Duodenal mucosa (tissue), 2 donors: ENCODE data around the gene KIF5C.
"Not testable (repeated sequence)": the region's sequence is repeated elsewhere in the genome, so short reads cannot be mapped to it uniquely, and the experiment has no call there.

Source experiments
- H3K27ac ChIP-seq: one replicate; pipeline ENCODE4 v1.7.0; 2013; ENCODE audit warnings: low read depth, low read length
- H3K27me3 ChIP-seq, 2 donors: one replicate each; pipeline ENCODE4 v1.7.0; 2013; ENCODE audit warnings: low read length in 2 of 2, control low read depth in 1 of 2; ENCODE audit not compliant: insufficient read depth in 2 of 2, control insufficient read depth in 1 of 2
- H3K36me3 ChIP-seq, 2 donors: one replicate each; pipeline ENCODE4 v1.7.0; 2013; ENCODE audit warnings: low read length in 2 of 2, control low read depth in 1 of 2; ENCODE audit not compliant: insufficient read depth in 2 of 2, control insufficient read depth in 1 of 2
- H3K4me1 ChIP-seq, 2 donors: one replicate each; pipeline ENCODE4 v1.7.0; 2013; ENCODE audit warnings: low read length in 2 of 2, control low read depth in 1 of 2; ENCODE audit not compliant: insufficient read depth in 2 of 2, control insufficient read depth in 1 of 2
- H3K4me3 ChIP-seq, 2 donors: one replicate each; pipeline ENCODE4 v1.7.0; 2013; ENCODE audit warnings: low read length in 2 of 2, low read depth in 1 of 2
- H3K9ac ChIP-seq, 2 donors: one replicate each; pipeline ENCODE4 v1.7.0; 2013; ENCODE audit warnings: low read length in 2 of 2, low read depth in 1 of 2
- H3K9me3 ChIP-seq, 2 donors: one replicate each; pipeline ENCODE4 v1.7.0; 2013; ENCODE audit warnings: low read length in 2 of 2, control low read depth in 1 of 2; ENCODE audit not compliant: control insufficient read depth in 1 of 2

KIF5C gene

DNA sequence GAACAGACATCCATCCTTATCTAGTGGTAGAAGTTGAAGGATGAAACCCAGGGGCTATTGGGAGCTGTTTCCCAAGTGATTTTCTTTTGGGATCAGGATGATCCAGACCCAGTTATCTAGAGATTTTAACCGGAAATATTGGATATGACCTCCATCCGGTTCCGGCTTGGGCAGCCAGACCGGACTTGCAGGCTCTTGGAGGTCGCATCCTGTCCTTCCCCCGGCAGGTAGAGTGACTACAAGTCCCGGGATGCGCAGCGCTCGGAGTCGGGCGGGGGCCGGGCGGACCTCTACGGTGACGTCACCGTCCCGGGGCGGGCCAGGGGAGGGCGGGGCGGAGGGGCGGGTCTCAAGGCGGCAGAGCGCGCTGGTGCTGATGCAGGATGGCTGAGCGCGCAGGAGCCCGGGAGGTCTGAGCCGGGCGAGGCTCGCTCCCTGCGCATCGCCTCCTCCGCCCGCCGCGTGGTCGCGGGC is at the start of gene KIF5C:
Gene KIF5C (plus strand): TSS at position 360 of the 474 bp plus-strand sequence. CDS start 391 bp downstream, outside the sequence.
- Histone ChIP-seq H3K4me1 (peaks cover 0 to 9% of the 10 kb centered on the region in 2 donors), H3K4me3 (no peak within 1 kb of the TSS), H3K9me3 (no peaks in the 10 kb centered on the region), H3K27me3 (peaks cover 29 to 36% of the 10 kb centered on the region in 2 donors), H3K27ac (no peak within 1 kb of the TSS), H3K36me3 (no peaks in the 10 kb centered on the region), H3K9ac (no peak within 1 kb of the TSS)

DNA sequence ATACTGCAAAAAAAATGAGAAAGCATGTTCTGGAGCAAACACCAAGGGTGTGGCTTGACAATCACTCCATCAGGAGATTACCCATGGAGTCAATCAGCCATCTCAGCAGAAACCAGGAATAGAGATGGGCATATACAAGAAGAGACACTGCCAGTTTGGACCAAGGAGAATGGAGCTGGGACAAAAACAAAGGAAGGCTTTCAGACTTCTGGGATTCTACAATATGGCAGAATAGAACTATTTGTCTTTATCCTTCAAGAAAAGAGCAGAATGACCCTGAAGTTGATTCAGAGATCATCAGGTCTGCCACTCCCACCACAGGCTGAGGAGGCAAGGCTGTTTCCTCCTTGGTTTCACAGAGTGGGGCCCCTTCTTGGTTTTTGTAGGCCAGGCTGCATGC is 48.2 kb upstream of the KIF5C start:
- H3K27me3 ChIP-seq = no peaks in the 10 kb centered on the region
- no peaks in the 10 kb centered on the region for H3K36me3 ChIP-seq
- H3K4me3 ChIP-seq = no peak overlapping the region
- no peak overlapping the region for H3K27ac ChIP-seq
- no peak overlapping the region for H3K9ac ChIP-seq
- no peaks in the 10 kb centered on the region for H3K4me1 ChIP-seq
- H3K9me3 ChIP-seq = no peaks in the 10 kb centered on the region

DNA sequence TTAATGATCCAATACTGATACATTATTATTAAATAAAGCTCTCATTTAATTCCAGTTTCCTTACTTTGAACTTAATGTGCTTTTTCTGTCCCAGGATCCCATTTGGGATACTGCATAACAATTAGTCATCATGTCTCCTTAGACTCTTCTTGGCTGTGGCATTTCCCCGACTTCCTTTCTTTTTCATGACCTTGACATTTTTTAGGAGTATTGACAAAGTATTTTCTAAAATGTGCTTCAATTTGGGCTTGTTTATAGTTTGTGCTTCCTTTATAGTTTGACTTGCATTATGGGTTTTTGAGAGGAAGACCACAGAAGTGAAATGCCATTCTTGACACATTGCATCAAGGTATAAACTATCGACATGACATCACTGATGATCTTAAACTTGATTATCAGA is 46.1 kb upstream of the KIF5C start:
- Histone ChIP-seq H3K9ac (no peak overlapping the region), H3K4me3 (no peak overlapping the region), H3K27ac (no peak overlapping the region), H3K4me1 (no peaks in the 10 kb centered on the region), H3K27me3 (peaks cover 0 to 2% of the 10 kb centered on the region in 2 donors), H3K9me3 (no peaks in the 10 kb centered on the region), H3K36me3 (no peaks in the 10 kb centered on the region)

- Histone ChIP-seq H3K4me3 (no peak overlapping the region), H3K9ac (no peak overlapping the region), H3K36me3 (no peaks in the 10 kb centered on the region), H3K27me3 (peaks cover 0 to 2% of the 10 kb centered on the region in 2 donors), H3K4me1 (no peaks in the 10 kb centered on the region), H3K9me3 (no peaks in the 10 kb centered on the region), H3K27ac (no peak overlapping the region)
These were observed 45.4 kb upstream of the KIF5C start for GRCh38 chr2:148829618-148830017.

- H3K27ac ChIP-seq = no peak overlapping the region
- H3K9ac ChIP-seq = no peak overlapping the region
- H3K4me1 ChIP-seq = no peaks in the 10 kb centered on the region
- H3K9me3 ChIP-seq = no peaks in the 10 kb centered on the region
- no peaks in the 10 kb centered on the region for H3K36me3 ChIP-seq
- peaks cover 0 to 2% of the 10 kb centered on the region in 2 donors for H3K27me3 ChIP-seq
- H3K4me3 ChIP-seq = no peak overlapping the region
These were observed 42.4 kb upstream of the KIF5C start for GRCh38 chr2:148832637-148833036.

GRCh38 chr2:148842050-148842449 is 33.0 kb upstream of the KIF5C start:
- no peaks in the 10 kb centered on the region for H3K9me3 ChIP-seq
- no peak overlapping the region for H3K9ac ChIP-seq
- no peaks in the 10 kb centered on the region for H3K4me1 ChIP-seq
- H3K27me3 ChIP-seq = no peaks in the 10 kb centered on the region
- H3K27ac ChIP-seq = no peak overlapping the region
- H3K4me3 ChIP-seq = no peak overlapping the region
- H3K36me3 ChIP-seq = no peaks in the 10 kb centered on the region

- Histone ChIP-seq H3K9ac (no peak overlapping the region), H3K27ac (no peak overlapping the region), H3K27me3 (peaks cover 0 to 4% of the 10 kb centered on the region in 2 donors), H3K4me1 (no peaks in the 10 kb centered on the region), H3K36me3 (no peaks in the 10 kb centered on the region), H3K4me3 (no peak overlapping the region), H3K9me3 (no peaks in the 10 kb centered on the region)
These were observed 26.9 kb upstream of the KIF5C start for GRCh38 chr2:148848146-148848545.

GRCh38 chr2:148853458-148853857 is 21.6 kb upstream of the KIF5C start:
- Histone ChIP-seq H3K27me3 (peaks cover 0 to 4% of the 10 kb centered on the region in 2 donors), H3K4me1 (no peaks in the 10 kb centered on the region), H3K4me3 (no peak overlapping the region)

DNA sequence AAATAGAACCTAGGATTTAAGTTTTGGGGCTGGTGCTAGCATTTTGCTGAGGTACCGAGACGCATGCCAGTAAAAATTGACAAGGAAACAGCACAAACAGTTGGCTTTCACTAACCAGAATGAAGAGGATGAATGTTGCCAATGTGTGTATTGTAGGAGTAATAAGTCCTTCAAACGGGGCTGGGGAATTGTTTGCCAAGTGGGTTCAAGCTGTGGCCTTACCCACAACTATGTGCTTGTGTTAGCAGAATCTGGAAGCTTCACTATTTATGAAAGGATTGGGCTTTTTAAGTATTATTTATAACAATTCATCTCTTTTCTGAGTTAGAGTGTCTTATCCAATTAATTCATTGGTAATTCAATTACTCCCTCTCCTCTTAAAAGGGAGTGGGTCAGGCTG is 15.0 kb upstream of the KIF5C start:
- H3K9ac ChIP-seq = no peak overlapping the region
- no peaks in the 10 kb centered on the region for H3K36me3 ChIP-seq
- no peaks in the 10 kb centered on the region for H3K27me3 ChIP-seq
- no peaks in the 10 kb centered on the region for H3K4me1 ChIP-seq
- H3K27ac ChIP-seq = no peak overlapping the region
- H3K4me3 ChIP-seq = no peak overlapping the region
- no peaks in the 10 kb centered on the region for H3K9me3 ChIP-seq

More at GRCh38 chr2:148853458-148853857, 21.6 kb upstream of the KIF5C start:
- no peaks in the 10 kb centered on the region for H3K36me3 ChIP-seq
- H3K9me3 ChIP-seq = no peaks in the 10 kb centered on the region
- H3K27ac ChIP-seq = no peak overlapping the region
- H3K9ac ChIP-seq = no peak overlapping the region

DNA sequence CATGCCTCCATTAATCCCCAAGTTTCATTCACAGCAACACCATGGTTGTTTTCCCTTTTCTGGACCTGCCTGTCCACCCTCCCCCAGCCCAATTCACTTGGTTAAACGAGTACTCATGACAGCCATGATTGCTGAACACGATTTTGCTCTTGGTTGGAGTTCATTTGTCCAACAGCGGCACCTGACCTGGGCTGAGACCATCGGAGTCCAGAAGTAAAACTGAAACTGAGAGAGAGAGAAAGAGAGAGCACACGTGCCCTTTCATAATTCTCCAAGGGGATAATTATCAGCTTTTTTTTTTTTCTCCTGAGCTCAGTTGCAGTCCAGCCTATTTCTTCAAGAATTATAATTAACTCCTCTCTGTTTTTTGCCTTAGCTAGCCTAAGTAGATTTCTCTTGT is 13.7 kb upstream of the KIF5C start:
- H3K9me3 ChIP-seq = no peaks in the 10 kb centered on the region
- H3K4me3 ChIP-seq = peak overlapping the region in 1 of 2 donors; percentile 50
- no peaks in the 10 kb centered on the region for H3K27me3 ChIP-seq
- H3K36me3 ChIP-seq = no peaks in the 10 kb centered on the region
- H3K4me1 ChIP-seq = no peaks in the 10 kb centered on the region
- H3K27ac ChIP-seq = no peak overlapping the region
- no peak overlapping the region for H3K9ac ChIP-seq

DNA sequence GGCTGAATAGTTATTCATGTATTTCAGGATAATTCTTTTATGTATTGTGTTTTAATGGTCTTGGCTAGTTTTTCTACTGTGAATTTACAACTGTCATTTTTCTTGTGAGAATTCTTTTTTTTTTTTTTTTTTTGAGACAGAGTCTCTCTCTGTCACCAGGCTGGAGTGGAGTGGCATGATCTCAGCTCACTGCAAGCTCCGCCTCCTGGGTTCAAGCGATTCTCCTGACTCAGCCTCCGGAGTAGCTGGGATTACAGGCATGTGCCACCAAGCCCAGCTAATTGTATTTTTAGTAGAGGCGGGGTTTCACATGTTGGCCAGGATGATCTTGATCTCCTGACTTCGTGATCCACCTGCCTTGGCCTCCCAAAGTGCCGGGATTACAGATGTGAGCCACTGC is 12.5 kb upstream of the KIF5C start:
- not testable (repeated sequence) for H3K27me3 ChIP-seq, H3K36me3 ChIP-seq, H3K4me1 ChIP-seq

More for the DNA sequence above, 12.5 kb upstream of the KIF5C start:
- H3K27ac ChIP-seq, H3K9me3 ChIP-seq, H3K9ac ChIP-seq, H3K4me3 ChIP-seq: not testable (repeated sequence)
